Endometrial microvascular endothelial cells (primary cell): Measurements from ENCODE around the gene EPHB2. TPM values are rescaled to one million over a fixed set of nuclear protein-coding genes. Genes with fewer than 3 reads are reported as not detected.

Source experiments
- in situ Hi-C: cut with HindIII; loops from 2 replicates; pipeline ENCODE4 v1.10.0; 2017; ENCODE audit warnings: low sequenced_read_pairs, low pct_unique_long_range_greater_than_20kb; ENCODE audit errors: inconsistent ontology term
- total RNA-seq: library from RNA; depleted of rRNA; stranded (reverse); fragments of >200 nt; gene quantifications from one replicate; pipeline ENCODE4 v1.2.3, GENCODE V29; 2015; ENCODE audit errors: inconsistent ontology term

EPHB2 gene
- total RNA-seq, 1 donor from 2014 or later, result 84.5 TPM

- in situ Hi-C loops, result no loop called here
Observed at GRCh38 chr1:22908880-22909426, 198.3 kb downstream of the EPHB2 start.

GRCh38 chr1:22910286-22910685, 199.6 kb downstream of the EPHB2 start:
- in situ Hi-C loops, result no loop called here

- in situ Hi-C loops, result no loop called here
Observed at GRCh38 chr1:22910986-22911651, 200.5 kb downstream of the EPHB2 start.

DNA sequence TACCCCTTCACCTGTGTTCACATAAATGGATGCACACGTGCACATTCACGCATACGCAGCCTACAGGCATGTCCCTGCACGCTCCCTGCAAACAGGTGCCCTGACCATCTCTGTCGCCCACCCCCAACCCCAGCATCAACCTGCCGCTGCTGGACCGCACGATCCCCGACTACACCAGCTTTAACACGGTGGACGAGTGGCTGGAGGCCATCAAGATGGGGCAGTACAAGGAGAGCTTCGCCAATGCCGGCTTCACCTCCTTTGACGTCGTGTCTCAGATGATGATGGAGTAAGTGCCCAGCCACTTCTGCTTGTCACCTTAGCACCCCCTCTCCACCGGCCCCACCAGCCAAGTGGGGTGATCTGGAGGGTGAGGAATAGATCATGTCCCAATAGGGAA, 201.7 kb downstream of the EPHB2 start:
- in situ Hi-C loops, result no loop called here

DNA sequence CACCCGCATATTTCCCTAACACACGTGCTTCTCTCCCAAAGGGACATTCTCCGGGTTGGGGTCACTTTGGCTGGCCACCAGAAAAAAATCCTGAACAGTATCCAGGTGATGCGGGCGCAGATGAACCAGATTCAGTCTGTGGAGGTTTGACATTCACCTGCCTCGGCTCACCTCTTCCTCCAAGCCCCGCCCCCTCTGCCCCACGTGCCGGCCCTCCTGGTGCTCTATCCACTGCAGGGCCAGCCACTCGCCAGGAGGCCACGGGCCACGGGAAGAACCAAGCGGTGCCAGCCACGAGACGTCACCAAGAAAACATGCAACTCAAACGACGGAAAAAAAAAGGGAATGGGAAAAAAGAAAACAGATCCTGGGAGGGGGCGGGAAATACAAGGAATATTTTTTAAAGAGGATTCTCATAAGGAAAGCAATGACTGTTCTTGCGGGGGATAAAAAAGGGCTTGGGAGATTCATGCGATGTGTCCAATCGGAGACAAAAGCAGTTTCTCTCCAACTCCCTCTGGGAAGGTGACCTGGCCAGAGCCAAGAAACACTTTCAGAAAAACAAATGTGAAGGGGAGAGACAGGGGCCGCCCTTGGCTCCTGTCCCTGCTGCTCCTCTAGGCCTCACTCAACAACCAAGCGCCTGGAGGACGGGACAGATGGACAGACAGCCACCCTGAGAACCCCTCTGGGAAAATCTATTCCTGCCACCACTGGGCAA, 202.9 kb downstream of the EPHB2 start:
- in situ Hi-C loops, result no loop called here

DNA sequence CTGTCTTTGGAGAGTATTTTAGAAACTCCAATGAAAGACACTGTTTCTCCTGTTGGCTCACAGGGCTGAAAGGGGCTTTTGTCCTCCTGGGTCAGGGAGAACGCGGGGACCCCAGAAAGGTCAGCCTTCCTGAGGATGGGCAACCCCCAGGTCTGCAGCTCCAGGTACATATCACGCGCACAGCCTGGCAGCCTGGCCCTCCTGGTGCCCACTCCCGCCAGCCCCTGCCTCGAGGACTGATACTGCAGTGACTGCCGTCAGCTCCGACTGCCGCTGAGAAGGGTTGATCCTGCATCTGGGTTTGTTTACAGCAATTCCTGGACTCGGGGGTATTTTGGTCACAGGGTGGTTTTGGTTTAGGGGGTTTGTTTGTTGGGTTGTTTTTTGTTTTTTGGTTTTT, 203.5 kb downstream of the EPHB2 start:
- in situ Hi-C loops, result no loop called here

DNA sequence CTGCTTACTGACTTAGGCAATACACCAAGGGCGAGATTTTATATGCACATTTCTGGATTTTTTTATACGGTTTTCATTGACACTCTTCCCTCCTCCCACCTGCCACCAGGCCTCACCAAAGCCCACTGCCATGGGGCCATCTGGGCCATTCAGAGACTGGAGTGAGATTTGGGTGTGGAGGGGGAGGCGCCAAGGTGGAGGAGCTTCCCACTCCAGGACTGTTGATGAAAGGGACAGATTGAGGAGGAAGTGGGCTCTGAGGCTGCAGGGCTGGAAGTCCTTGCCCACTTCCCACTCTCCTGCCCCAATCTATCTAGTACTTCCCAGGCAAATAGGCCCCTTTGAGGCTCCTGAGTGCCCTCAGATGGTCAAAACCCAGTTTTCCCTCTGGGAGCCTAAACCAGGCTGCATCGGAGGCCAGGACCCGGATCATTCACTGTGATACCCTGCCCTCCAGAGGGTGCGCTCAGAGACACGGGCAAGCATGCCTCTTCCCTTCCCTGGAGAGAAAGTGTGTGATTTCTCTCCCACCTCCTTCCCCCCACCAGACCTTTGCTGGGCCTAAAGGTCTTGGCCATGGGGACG, 204.1 kb downstream of the EPHB2 start:
- in situ Hi-C loops, result no loop called here

- in situ Hi-C loops, result no loop called here
Observed at GRCh38 chr1:22915231-22915630, 204.6 kb downstream of the EPHB2 start.

- in situ Hi-C loops, result no loop called here
Observed at GRCh38 chr1:22915816-22916470, 205.3 kb downstream of the EPHB2 start.

DNA sequence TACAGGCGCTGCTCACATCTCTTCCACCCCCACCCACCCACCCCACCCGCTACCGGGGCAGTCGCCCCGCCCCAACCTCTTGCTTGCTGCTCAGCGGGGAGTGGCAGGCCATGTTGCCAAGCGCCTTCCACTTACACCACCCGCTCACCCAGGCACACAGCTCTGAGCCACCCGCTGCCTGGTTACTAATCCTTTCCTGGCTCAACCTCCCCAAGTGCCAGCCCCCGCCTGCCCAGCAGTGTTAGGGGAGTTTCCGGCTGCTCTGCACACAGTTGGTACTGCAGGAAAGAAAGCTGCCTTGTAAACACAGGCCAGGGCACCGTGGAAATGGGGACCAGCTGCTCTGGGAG, 205.8 kb downstream of the EPHB2 start:
- in situ Hi-C loops, result no loop called here

GRCh38 chr1:22917989-22918388, 207.3 kb downstream of the EPHB2 start:
- in situ Hi-C loops, result no loop called here

DNA sequence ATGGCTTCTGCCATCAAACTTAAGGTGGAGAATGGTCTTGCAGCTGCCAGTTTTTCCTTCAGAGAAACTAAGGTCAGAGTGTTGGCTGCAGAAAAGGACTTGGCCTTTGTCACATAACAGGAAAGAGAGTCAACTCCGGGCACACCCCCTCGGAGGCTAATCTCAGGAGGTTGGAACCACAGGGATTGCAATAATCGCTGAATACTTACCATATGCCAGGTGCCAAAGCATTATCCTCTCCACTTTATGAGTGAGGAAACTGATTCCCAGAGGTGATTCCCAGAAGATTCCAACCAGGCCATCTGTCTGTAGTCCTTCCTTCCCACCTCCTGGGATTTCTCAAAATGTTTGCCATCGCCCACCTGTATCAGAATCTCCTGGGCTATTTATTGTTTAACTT, 208.0 kb downstream of the EPHB2 start:
- in situ Hi-C loops, result no loop called here

GRCh38 chr1:22919341-22920025, 208.8 kb downstream of the EPHB2 start:
- in situ Hi-C loops, result no loop called here

DNA sequence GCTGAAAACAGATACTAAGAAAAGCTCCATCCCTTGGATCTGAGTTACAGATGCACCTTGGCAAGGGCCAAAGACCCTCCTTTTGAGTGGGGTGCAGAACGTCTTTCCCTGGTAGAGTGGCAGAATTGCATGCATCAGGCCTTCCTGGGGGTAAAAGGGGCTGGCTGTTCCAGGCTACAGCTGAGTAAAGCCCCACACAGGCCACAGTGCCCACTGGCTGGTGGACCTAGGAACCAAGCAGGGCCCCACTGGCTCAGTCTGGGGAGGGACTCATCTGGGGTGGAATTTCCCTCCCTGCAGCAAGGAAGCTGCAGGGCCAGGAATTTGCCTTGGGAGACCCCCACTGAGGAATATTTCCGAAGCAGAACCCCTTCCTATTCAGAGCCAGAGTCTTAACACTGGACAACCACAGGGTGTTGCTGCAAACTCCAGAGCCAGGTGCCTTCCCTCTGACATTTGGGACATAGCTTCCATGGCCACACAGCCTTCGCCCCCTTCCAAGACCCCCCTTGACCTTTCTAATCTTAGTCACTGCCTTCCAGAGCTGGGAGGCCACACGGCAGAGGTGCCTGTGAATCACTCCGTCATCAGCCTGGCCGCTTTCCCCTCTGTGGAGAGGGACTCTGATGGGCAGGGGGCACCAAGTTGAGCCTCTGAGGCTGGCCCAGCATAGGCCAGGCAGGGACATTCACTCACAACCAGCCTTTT, 209.5 kb downstream of the EPHB2 start:
- in situ Hi-C loops, result no loop called here

DNA sequence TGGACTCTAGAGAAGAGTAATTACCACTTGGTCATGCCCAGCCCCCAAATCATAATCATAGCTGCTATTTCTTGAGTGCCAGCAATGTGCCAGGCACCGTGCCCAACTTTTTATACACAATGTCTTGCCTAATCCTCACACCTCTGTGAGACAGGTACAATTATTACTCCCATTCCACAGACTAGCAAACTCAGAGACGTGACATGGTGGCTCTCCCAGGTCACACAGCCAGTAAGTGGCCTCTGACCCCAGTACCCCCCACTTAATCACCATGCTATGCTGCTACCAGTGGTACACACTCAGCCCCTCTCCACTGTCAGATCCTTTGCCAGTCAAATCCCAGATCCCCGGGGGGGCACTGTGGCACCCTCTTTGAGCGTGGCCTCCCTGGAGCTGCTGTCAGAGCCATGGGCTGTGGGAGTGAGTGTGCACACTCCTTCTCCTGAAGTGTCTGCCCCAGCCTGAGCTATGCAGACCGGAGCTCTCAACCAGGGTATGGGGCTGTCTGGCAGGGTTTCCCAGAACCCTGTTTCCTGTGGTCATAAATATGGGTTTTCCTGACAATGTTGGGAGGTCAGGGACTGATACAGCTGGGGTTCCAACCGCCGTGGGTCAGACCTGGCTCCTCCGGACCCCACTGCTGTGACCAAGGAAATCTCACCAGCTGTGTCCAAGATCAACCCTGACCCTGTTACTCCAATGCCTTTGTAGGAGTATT, 210.3 kb downstream of the EPHB2 start:
- in situ Hi-C loops, result no loop called here

GRCh38 chr1:22921452-22922126, 210.9 kb downstream of the EPHB2 start:
- in situ Hi-C loops, result no loop called here

GRCh38 chr1:22922640-22923039, 212.0 kb downstream of the EPHB2 start:
- in situ Hi-C loops, result no loop called here
